H1 (cell line): ENCODE results near the gene ZNF346. TPM values are rescaled to one million over a fixed set of nuclear protein-coding genes. Genes with fewer than 3 reads are reported as not detected.

Source experiments
- CTCF ChIA-PET: fragments of 300-600 bp; sonication (Branson Sonifier 250); formaldehyde crosslinking; loops from one replicate; lab custom pipeline; 2021; ENCODE audit not compliant: partially characterized antibody; lab: Charles Lee
- POLR2A ChIA-PET: fragments of 300-600 bp; sonication (Branson Sonifier 250); formaldehyde crosslinking; loops from one replicate; lab custom pipeline; 2021; ENCODE audit warnings: inconsistent platforms; ENCODE audit not compliant: partially characterized antibody; lab: Charles Lee
- DNase-seq, 2 experiments: peaks; one replicate each; pipeline versions ENCODE4 v3.0.0 to v3.0.0-alpha.2; 2010 to 2022; ENCODE audit warnings: low spot score in 2 of 2, low read depth in 1 of 2, mixed read lengths in 1 of 2
- FAIRE-seq: peaks from 2 replicates; lab custom pipeline; 2011; peaks lifted over from hg19 to GRCh38; lab: Jason Lieb, UNC
- H2AFZ ChIP-seq: 2 replicates; pipeline ENCODE4 v1.8.1; 2012; ENCODE audit warnings: low read length, inconsistent platforms
- H2AK5ac ChIP-seq: 2 replicates; pipeline ENCODE4 v1.6.1; 2013; ENCODE audit warnings: low read depth, low read length
- H2BK120ac ChIP-seq: replicated peaks from 2 replicates; pipeline ENCODE3; 2013; ENCODE audit warnings: low read depth, low read length, inconsistent platforms
- H2BK12ac ChIP-seq: 2 replicates; pipeline ENCODE4 v1.6.1; 2013; ENCODE audit warnings: low read depth, low read length
- H2BK15ac ChIP-seq: 2 replicates; pipeline ENCODE4 v1.6.1; 2013; ENCODE audit warnings: low read length
- H2BK20ac ChIP-seq: 2 replicates; pipeline ENCODE4 v1.6.1; 2013; ENCODE audit warnings: low read length
- H2BK5ac ChIP-seq: 2 replicates; pipeline ENCODE4 v1.6.1; 2013; ENCODE audit warnings: low read depth, low read length
- H3K14ac ChIP-seq: 2 replicates; pipeline ENCODE4 v1.6.1; 2013; ENCODE audit warnings: inconsistent platforms; ENCODE audit not compliant: insufficient read length
- H3K18ac ChIP-seq: 2 replicates; pipeline ENCODE4 v1.6.1; 2013; ENCODE audit warnings: low read length; ENCODE audit errors: extremely low read depth
- H3K23ac ChIP-seq: 2 replicates; pipeline ENCODE4 v1.6.1; 2013; ENCODE audit warnings: inconsistent platforms; ENCODE audit not compliant: insufficient read length
- H3K23me2 ChIP-seq: 2 replicates; pipeline ENCODE4 v1.6.1; 2013; ENCODE audit warnings: low read depth, low read length
- H3K27ac ChIP-seq: 2 replicates; pipeline ENCODE4 v1.6.1; 2011; ENCODE audit warnings: low read depth, low read length, inconsistent platforms
- H3K27me3 ChIP-seq, 4 experiments: replicated peaks in 1 of 4; 1 replicate in 1 of 4; 2 replicates in 3 of 4; pipeline versions ENCODE4 v1.6.1 to v1.8.1; 2011 to 2013; ENCODE audit warnings: low read length in 3 of 4, mild to moderate bottlenecking in 3 of 4, inconsistent platforms in 2 of 4, mixed read lengths in 2 of 4, moderate library complexity in 1 of 4; ENCODE audit not compliant: control insufficient read depth in 3 of 4, insufficient read depth in 3 of 4; ENCODE audit errors: extremely low read depth in 1 of 4
- H3K36me3 ChIP-seq, 4 experiments: 2 replicates each; pipeline versions ENCODE4 v1.6.1 to v1.8.1; 2011 to 2013; ENCODE audit warnings: mild to moderate bottlenecking in 4 of 4, low read length in 3 of 4, moderate library complexity in 2 of 4, control low read depth in 1 of 4, inconsistent platforms in 1 of 4; ENCODE audit not compliant: insufficient read depth in 4 of 4, control insufficient read depth in 2 of 4
- H3K4ac ChIP-seq: replicated peaks from 2 replicates; pipeline ENCODE3; 2013; ENCODE audit warnings: low read length, low read depth, mixed read lengths, inconsistent platforms; ENCODE audit not compliant: insufficient read length
- H3K4me1 ChIP-seq, 4 experiments: replicated peaks in 1 of 4; 1 replicate in 1 of 4; 2 replicates in 3 of 4; pipeline versions ENCODE4 v1.6.1 to v1.8.1; 2011 to 2013; ENCODE audit warnings: low read length in 3 of 4, inconsistent platforms in 2 of 4, mixed read lengths in 1 of 4; ENCODE audit not compliant: insufficient read depth in 4 of 4, control insufficient read depth in 3 of 4
- H3K4me2 ChIP-seq, 2 experiments: 2 replicates each; pipeline versions ENCODE4 v1.6.1 to v1.8.1; 2011 to 2013; ENCODE audit warnings: low read depth in 2 of 2, low read length in 2 of 2, control low read depth in 1 of 2, inconsistent platforms in 1 of 2, mild to moderate bottlenecking in 1 of 2; ENCODE audit not compliant: insufficient read depth in 1 of 2
- H3K4me3 ChIP-seq, 4 experiments: fragments of 200-600, 300-600 bp in 1 of 4; sonication (generic), shearing (Covaris generic), sonication (Bioruptor Twin) in 1 of 4; 2 replicates each; pipeline versions ENCODE4 v1.5.1 to v1.8.1; 2011 to 2016; ENCODE audit warnings: low read length in 4 of 4, low read depth in 3 of 4, control low read depth in 2 of 4, inconsistent platforms in 2 of 4, mild to moderate bottlenecking in 2 of 4, mixed read lengths in 1 of 4, moderate library complexity in 1 of 4; ENCODE audit not compliant: insufficient read depth in 2 of 4; ENCODE audit errors: extremely low read depth in 1 of 4
- H3K56ac ChIP-seq: replicated peaks from 2 replicates; pipeline ENCODE3; 2013; ENCODE audit warnings: low read depth, mild to moderate bottlenecking, mixed read lengths, low read length, inconsistent platforms; ENCODE audit not compliant: insufficient read length
- H3K79me1 ChIP-seq: 2 replicates; pipeline ENCODE4 v1.6.1; 2013; ENCODE audit warnings: low read depth, low read length, control low read depth
- H3K79me2 ChIP-seq, 2 experiments: 2 replicates each; pipeline versions ENCODE4 v1.6.1 to v1.8.1; 2012 to 2013; ENCODE audit warnings: low read length in 2 of 2, mild to moderate bottlenecking in 2 of 2, inconsistent platforms in 1 of 2; ENCODE audit not compliant: insufficient read depth in 2 of 2, control insufficient read depth in 1 of 2
- H3K9ac ChIP-seq, 4 experiments: replicated peaks in 1 of 4; 1 replicate in 1 of 4; 2 replicates in 3 of 4; pipeline versions ENCODE4 v1.6.1 to v1.8.1; 2011 to 2013; ENCODE audit warnings: low read depth in 3 of 4, low read length in 3 of 4, control low read depth in 2 of 4, mild to moderate bottlenecking in 2 of 4, moderate library complexity in 2 of 4, inconsistent platforms in 1 of 4; ENCODE audit errors: extremely low read depth in 1 of 4
- H3K9me3 ChIP-seq, 2 experiments: 2 replicates each; pipeline versions ENCODE4 v1.6.1 to v1.8.1; 2012 to 2013; ENCODE audit warnings: mild to moderate bottlenecking in 2 of 2, moderate library complexity in 2 of 2, control low read depth in 1 of 2, inconsistent platforms in 1 of 2, low read depth in 1 of 2, low read length in 1 of 2, mixed read lengths in 1 of 2; ENCODE audit not compliant: insufficient read depth in 2 of 2
- H4K20me1 ChIP-seq, 2 experiments: replicated peaks in 1 of 2; 2 replicates each; pipeline versions ENCODE3 to v1.8.1; 2011 to 2013; ENCODE audit warnings: inconsistent platforms in 2 of 2, low read length in 2 of 2, mild to moderate bottlenecking in 1 of 2; ENCODE audit not compliant: insufficient read depth in 2 of 2, control insufficient read depth in 1 of 2
- H4K5ac ChIP-seq: 2 replicates; pipeline ENCODE4 v1.6.1; 2013; ENCODE audit warnings: low read length, low read depth, mixed read lengths, inconsistent platforms; ENCODE audit not compliant: insufficient read length
- H4K8ac ChIP-seq: 2 replicates; pipeline ENCODE4 v1.8.0; 2013; ENCODE audit warnings: mild to moderate bottlenecking, moderate library complexity, low read length, inconsistent platforms; ENCODE audit not compliant: insufficient read depth; ENCODE audit errors: extremely low read depth
- H4K91ac ChIP-seq: replicated peaks from 2 replicates; pipeline ENCODE3; 2013; ENCODE audit warnings: low read length, mixed read lengths, inconsistent platforms; ENCODE audit not compliant: insufficient read length
- FOSL1 ChIP-seq: IDR thresholded peaks from 2 replicates; pipeline ENCODE4 v1.6.1; 2011; ENCODE audit warnings: mild to moderate bottlenecking, low read depth, low read length, moderate library complexity; ENCODE audit not compliant: insufficient read depth
- GABPA ChIP-seq: IDR thresholded peaks from 2 replicates; pipeline ENCODE4 v1.6.1; 2011; ENCODE audit warnings: mild to moderate bottlenecking, low read length, moderate library complexity, borderline replicate concordance; ENCODE audit not compliant: insufficient read depth
- KDM4A ChIP-seq: IDR thresholded peaks from one replicate; pipeline ENCODE4 v1.7.1; 2012; ENCODE audit warnings: low read depth, mild to moderate bottlenecking, moderate library complexity, low read length, inconsistent platforms; ENCODE audit not compliant: severe bottlenecking
- POLR2A ChIP-seq, 2 experiments: IDR thresholded peaks; 1 replicate in 1 of 2; 2 replicates in 1 of 2; pipeline ENCODE4 v1.6.1; 2011; ENCODE audit warnings: low read depth in 2 of 2, low read length in 2 of 2, mild to moderate bottlenecking in 2 of 2; ENCODE audit errors: control extremely low read depth in 1 of 2
- SP1 ChIP-seq: IDR thresholded peaks from 2 replicates; pipeline ENCODE4 v1.6.1; 2011; ENCODE audit warnings: low read depth, low read length
- TCF12 ChIP-seq: IDR thresholded peaks from 2 replicates; pipeline ENCODE4 v1.6.1; 2011; ENCODE audit warnings: low read depth, mild to moderate bottlenecking, low read length
- TEAD4 ChIP-seq: IDR thresholded peaks from 2 replicates; pipeline ENCODE4 v1.6.1; 2012; ENCODE audit warnings: low read depth, low read length, inconsistent platforms, mixed read lengths
- WGBS, 2 experiments: shearing (Covaris generic) in 1 of 2; methylation state at CpG; one replicate each; pipeline versions ENCODE4 v1.1.6 to v1.1.7; 2013 to 2015; ENCODE audit warnings: low lambda C conversion rate in 2 of 2, mixed read lengths in 2 of 2, inconsistent platforms in 1 of 2, low coverage in 1 of 2, missing lambda C conversion rate in 1 of 2; ENCODE audit not compliant: insufficient replicate concordance in 2 of 2, insufficient coverage in 1 of 2, insufficient read length in 1 of 2; ENCODE audit errors: extremely low coverage in 1 of 2, missing lambda C conversion rate in 1 of 2; 5-methylcytosine and 5-hydroxymethylcytosine counted together
- polyA plus RNA-seq, 7 experiments: library from polyadenylated mRNA; depleted of rRNA in 3 of 7; stranded (reverse) in 5 of 7; unstranded in 2 of 7; fragments of >200 nt in 5 of 7; fragments of 200-250 nt in 2 of 7; gene quantifications; 1 replicate in 5 of 7; 2 replicates in 1 of 7; 4 replicates in 1 of 7; pipeline versions ENCODE4 v1.2.1 to v1.2.3, GENCODE V29; 2011 to 2013; ENCODE audit warnings: missing spikeins in 2 of 7, mixed read lengths in 2 of 7
- total RNA-seq: library from RNA; stranded (reverse); fragmentation: NEBNext Ultra II Directional; extraction: Animal tissue kit (Norgen Biotek cat#: 25700); gene quantifications from 2 replicates; pipeline ENCODE4 v1.2.1, GENCODE V29; 2021

ZNF346 gene
- total and polyA plus RNA-seq, 2 of the 8 experiments (the other 6 are each of a cell fraction or from before 2014, with no cell fraction given) = 19.9 to 20.8 TPM

GRCh38 chr5:177107159-177107558 lies 84.7 kb downstream of the ZNF346 start:
- no peak overlapping the region for H3K56ac ChIP-seq
- FAIRE-seq = no peak
- POLR2A ChIA-PET = interaction anchor here (0.6 to 1.4 kb wide), 2 partner anchors 27 to 54 kb away, joined by 4 to 5 read pairs; no protein-coding TSS in a partner anchor
- H3K23ac ChIP-seq = no peak overlapping the region
- no peaks in the 10 kb centered on the region for H3K36me3 ChIP-seq
- no peak overlapping the region for H3K18ac ChIP-seq
- peaks cover 0 to 9% (median 0%) of the 10 kb centered on the region in 4 experiments; a peak in 3 of 7 replicates for H3K4me1 ChIP-seq
- H3K14ac ChIP-seq = no peak overlapping the region
- H4K20me1 ChIP-seq = no peaks in the 10 kb centered on the region
- no peak overlapping the region for H2BK120ac ChIP-seq
- H3K23me2 ChIP-seq = no peaks in the 10 kb centered on the region
- TF ChIP-seq SP1 (no peak), TCF12 (no peak), GABPA (no peak), FOSL1 (no peak), TEAD4 (no peak), POLR2A (IDR thresholded peaks at IDR 0.05; ENCODE audit: control extremely low read depth in 1 of 2, low read depth in 2 of 2, low read length in 2 of 2) (no peak), KDM4A (no peak)
- TF ChIP-seq, all 59 proteins: peak for 0
- Histone ChIP-seq H3K27me3 (no peaks in the 10 kb centered on the region), H4K5ac (no peak overlapping the region), H3K79me1 (no peaks in the 10 kb centered on the region), H3K9me3 (no peaks in the 10 kb centered on the region), H3K27ac (no peak overlapping the region), H2AK5ac (no peak overlapping the region), H2BK15ac (no peak overlapping the region), H4K8ac (no peak overlapping the region; the same call in 1 of the 2 replicates), H4K91ac (no peak overlapping the region), H3K9ac (no peak overlapping the region), H2BK20ac (no peak overlapping the region), H3K4me3 (no peak overlapping the region), H3K4ac (no peak overlapping the region), H3K79me2 (no peaks in the 10 kb centered on the region), H3K4me2 (no peak overlapping the region), H2BK5ac (no peak overlapping the region), H2BK12ac (no peak overlapping the region), H2AFZ (no peak overlapping the region)
- 84% methylated on average over 4 of the region's 4 CpGs; no CpG with 5 or more reads in 1 of the 2 experiments for WGBS, 2 experiments
- DNase-seq = no peak
- CTCF ChIA-PET = interaction anchor here (0.6 to 11.0 kb wide), 8 partner anchors 10 to 448 kb away, joined by 3 to 161 read pairs (median 4); partner anchors contain the start of gene FGFR4
